Mucosa of gallbladder (tissue), 1 donor: Measurements from ENCODE around the gene ALDH3A2. TPM values are rescaled to one million over a fixed set of nuclear protein-coding genes. Genes with fewer than 3 reads are reported as not detected.
"Not testable (repeated sequence)": the region's sequence is repeated elsewhere in the genome, so short reads cannot be mapped to it uniquely, and the experiment has no call there.

Experiments used
- DNase-seq: peaks from one replicate; pipeline ENCODE4 v3.0.0-alpha.2; 2020; ENCODE audit warnings: low spot score
- total RNA-seq: library from RNA; stranded (reverse); gene quantifications from one replicate; pipeline ENCODE4 v1.2.1, GENCODE V29; 2021
- donor health status: DM: no; HTN: no; CAD: no.

Gene ALDH3A2
- total RNA-seq, 1 donor from 2014 or later = 373 TPM

DNA sequence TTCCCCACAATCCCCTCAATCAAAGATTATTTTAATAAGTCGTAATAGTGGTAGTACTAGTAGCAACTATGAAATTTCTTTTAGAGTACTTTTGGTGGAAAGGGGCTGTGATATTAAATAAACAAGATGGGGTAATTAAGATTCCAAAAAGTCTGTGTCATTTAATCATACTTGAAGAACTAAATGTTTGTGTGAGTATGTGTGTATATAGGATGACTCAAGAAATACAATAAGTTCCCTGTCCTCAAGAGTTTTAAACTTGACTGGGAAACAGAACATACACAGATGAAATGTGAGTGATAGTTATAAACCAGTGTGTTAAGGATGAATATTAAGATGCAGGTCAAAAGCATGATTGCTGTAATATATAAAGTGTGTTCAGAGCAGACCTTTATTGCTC is 2.3 kb downstream of the ALDH3A2 start:
- no peak for DNase-seq

DNA sequence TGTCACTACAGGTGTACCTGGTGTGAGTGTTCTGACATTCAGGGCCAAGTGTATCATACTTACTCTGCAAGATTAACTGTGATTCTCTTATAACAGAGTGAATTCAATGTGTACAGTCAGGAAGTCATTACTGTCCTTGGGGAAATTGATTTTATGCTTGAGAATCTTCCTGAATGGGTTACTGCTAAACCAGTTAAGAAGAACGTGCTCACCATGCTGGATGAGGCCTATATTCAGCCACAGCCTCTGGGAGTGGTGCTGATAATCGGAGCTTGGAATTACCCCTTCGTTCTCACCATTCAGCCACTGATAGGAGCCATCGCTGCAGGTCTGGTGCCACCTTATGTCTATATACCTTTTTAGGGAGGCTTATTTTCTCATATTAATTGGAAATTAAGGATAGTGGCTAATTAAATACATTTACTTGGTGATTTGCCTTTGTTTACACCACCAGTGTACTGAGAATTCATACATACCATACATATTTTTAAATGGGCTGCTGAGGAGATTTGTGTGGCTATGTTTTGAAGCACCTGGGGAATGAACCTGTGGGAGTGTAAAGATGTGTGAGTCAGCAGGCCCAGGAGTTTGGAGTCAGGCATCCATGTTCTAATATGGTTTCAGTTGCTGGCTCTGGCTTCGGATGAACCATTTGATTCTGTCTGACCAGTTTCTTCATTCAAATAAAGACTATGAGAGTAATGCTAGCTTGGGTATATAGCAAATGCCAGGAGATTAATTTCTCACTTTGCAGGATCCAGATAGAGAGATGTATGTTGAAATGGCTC is 3.1 kb downstream of the ALDH3A2 start:
- peak; percentile 43 for DNase-seq

DNA sequence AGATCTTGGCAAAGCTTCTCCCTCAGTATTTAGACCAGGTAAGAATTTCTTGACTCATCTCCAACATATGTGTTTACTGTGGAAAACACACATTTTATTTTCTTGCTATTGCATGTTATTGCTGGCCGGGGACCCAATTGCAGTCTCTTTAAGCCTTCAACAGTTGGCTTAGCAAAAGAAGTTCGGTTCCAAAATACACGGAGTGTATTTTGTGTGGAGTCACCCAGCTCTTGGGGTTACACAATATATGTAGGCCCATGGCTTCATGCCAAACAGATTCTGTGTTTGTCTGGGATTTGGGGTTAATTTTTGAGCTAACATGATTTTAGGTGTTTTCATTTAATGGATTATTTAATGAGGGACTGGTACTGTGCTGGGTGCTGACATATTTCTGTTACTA is 4.0 kb downstream of the ALDH3A2 start:
- no peak for DNase-seq

DNA sequence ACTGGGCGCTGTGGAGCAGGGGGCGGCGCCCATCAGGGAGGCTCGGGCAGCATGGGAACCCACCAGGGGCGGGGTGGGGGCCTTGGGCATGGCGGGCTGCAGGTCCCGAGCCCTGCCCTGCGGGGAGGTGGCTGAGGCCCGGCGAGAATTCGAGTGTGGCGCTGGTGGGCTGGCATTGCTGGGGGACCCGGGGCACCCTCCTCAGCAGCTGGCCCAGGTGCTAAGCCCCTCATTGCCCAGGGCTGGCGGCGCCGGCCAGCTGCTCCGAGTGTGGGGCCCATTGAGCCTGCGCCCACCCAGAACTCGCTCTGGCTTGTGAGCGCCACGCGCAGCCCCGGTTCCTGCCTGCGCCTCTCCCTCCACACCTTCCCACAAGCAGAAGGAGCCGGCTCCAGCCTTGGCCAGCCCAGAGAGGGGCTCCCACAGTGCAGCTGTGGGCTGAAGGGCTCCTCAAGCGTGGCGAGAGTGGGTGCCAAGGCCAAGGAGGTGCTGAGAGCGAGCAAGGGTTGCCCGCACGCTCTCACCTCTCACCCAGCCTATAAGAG is 5.9 kb downstream of the ALDH3A2 start:
- no peak for DNase-seq

DNA sequence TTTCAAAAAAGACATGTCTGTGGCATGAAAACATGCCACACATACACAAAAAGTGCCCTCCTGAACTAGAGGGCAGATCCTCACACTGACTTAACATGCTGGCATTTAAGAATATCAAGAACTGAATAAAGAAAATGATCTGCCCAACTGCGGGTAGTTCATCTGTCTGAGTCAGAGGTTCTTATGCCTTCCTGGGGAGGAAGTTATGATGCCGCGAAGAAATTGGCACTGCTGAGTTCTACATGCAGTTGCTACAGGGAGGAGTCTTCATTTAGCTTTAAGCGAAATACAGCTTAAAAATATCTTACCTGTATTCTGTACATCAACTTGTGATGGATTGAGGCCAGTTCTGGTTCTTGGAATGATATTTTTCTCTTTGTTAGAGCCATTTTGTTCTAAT is 6.3 kb downstream of the ALDH3A2 start:
- DNase-seq = no peak

DNA sequence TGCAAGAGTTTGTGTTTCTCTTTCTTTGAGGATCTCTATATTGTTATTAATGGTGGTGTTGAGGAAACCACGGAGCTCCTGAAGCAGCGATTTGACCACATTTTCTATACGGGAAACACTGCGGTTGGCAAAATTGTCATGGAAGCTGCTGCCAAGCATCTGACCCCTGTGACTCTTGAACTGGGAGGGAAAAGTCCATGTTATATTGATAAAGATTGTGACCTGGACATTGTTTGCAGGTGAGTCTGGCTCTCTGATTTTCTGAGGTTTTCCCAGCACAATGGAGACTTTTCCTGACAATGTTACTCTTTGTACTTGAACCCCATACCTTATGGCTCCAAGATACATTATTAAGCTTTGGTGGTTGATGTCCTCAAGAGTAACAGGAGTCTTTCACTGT is 7.8 kb downstream of the ALDH3A2 start:
- no peak for DNase-seq

DNA sequence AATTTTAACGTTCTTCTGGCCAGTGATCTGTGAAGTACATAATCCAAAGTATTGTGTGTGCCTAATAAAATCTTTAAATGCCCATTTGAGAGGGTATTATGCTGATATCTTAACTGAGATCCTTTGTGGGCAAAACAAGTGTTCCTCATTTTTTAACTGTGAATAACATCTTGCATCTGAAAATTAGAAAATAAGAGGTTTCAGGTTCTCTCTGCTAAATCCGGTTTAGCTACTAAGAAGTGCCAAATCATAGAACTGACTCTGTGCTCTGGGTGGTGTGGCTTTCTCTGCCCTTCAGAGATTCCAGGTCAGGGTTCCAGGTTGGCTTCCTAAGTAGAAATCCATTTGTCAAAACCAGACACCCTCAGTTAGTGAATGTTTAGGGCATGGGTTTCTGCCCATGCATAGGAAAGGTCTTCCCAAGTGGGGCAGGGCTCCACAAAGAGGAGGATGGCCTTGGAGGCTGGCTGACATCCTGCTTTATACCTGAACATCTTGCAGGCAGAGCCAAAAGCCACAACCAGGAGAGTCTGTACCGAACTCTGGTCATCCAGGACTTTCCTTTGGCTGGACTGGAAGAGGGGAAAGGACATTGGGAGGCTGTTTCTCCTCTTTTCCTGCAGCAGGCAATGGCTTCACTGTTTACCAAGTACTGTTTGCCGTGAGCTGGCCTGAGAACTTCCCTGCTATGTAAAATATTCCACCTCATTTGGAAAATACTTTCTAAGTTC is 8.5 kb downstream of the ALDH3A2 start:
- no peak for DNase-seq

DNA sequence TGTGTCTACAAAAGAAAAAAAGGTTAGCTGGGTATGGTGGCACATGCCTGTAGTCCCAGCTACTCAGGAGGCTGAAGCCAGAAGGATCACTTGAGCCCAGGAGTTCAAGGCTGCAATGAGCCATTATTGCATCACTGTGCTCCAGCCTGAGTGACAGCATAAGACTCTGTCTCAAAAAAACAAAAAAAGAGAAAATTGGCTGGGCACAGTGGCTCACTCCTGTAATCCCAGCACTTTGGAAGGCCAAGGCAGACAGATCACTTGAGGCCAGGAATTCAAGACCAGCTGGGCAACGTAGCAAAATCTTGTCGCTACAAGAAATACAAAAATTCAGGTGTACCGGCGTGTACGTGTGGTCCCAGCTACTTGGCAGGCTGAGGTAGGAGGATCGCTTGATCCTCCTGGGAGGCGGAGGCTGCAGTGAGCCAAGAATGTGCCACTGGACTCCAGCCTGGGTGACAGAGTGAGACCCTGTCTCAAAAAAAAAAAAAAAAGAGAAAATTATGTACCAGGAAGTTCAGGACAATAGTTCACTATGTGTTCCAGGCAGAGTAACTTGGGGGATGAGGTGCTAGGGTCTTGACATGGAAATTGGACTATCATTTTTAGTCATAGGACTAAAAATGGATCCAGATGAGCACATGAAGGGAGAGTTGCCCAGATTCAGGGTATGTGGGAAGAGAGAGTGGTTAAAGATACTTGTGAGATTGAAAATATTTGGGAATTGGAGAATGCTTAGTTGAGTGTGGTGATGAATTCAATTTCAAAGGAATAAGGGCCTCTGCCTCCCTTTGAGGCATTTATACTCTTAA is 11.0 kb downstream of the ALDH3A2 start:
- DNase-seq = no peak

DNA sequence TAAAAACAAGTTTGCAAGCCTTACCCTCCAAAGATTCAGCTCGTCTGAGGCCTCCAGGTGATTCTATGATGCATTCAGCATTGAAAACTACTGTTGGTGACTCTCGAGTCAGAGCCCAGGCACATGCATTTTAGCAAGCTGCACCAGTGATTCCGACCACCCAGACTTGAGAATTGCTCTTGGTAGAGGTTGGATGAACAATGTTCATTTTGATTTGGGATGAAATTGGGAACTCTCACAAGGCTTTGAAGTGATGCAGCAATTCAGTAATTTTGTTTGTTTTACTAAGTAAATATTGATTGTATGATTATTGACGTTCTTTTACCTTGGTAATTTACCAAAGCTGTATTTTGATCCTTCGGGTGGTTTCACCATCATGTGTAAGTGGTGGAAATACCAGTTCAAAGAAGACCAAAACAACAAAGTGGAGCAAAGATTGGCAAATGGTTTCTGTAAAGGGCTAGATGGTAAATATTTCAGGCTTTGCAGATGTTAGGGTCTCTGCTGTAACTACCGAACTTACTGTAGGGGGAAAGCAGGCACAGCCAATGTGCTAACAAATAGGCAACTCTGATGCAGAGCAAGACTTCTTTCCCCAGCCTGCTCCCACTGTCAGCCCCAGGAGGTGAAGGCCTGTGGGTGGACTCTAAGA is 11.8 kb downstream of the ALDH3A2 start:
- no peak for DNase-seq

DNA sequence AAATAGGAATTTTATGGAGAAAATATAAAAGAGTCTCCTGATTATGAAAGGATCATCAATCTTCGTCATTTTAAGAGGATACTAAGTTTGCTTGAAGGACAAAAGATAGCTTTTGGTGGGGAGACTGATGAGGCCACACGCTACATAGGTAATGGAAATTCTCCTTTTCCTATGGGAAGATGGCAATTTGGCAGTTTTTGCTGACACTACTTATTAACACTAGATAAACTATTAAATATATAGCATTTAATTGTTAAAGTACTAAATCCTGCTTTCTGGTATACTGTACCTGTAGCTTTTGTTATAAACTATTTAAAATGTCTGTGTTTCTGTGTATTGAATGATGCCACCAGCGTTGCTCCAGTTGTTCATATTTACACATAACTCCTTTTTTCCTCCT is 12.6 kb downstream of the ALDH3A2 start:
- DNase-seq = no peak

DNA sequence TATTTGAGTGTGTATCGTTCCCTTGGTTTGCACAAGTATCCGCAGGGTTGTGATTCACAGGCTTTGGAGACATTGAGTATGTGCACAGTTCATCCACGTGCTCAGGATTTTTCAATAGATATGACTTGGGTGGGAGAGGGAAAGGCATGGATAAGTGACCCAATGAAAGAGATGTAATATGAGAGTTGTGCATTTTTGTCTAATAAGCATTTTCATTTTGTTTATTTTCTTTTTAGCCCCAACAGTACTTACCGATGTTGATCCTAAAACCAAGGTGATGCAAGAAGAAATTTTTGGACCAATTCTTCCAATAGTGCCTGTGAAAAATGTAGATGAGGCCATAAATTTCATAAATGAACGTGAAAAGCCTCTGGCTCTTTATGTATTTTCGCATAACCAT is 14.5 kb downstream of the ALDH3A2 start:
- DNase-seq = no peak

DNA sequence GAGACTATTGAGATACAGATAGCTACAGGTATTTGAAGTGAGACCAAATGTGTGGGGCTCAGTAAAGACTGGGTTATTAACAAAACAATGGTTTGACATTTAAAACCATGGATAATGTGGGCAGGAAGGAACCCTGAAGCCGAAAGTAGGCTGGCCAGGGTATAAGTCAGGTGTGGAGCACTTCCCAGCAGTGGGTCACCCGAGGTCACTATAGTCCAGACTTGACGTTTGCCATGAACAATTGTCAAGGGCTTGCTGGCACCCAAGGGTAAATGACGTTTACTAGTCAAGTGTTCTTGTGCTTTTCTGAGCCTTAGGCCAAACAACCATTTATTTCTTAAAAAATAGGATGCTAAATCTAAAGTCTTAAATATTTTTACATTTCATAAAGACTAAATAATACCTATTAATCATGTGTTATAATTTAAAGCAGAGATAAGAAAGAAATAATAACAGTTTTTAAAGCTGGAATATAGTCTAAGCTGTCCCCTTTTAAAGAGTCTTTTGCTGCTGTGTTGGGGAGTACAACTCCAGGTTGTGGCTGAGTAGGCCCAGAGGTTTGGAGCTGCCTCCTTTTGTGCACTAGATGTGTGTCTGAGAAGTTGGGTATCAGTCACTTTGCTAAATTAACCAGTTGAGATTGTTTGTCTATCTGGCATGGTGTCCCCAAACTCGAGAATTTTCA is 15.7 kb downstream of the ALDH3A2 start:
- no peak for DNase-seq

DNA sequence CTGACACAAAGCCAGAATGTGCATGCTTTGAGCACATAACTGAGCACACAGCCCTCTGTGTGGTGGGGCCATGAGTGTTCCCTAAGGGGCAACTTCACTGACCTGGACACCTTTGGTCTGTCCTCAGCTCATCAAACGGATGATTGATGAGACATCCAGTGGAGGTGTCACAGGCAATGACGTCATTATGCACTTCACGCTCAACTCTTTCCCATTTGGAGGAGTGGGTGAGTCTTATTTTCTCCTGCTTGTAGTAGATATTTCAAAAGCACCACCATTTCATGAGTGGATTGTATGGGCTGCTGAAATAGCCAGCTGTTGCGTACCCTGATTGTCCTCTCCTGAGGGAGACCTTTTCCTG is 16.2 kb downstream of the ALDH3A2 start:
- DNase-seq = no peak

DNA sequence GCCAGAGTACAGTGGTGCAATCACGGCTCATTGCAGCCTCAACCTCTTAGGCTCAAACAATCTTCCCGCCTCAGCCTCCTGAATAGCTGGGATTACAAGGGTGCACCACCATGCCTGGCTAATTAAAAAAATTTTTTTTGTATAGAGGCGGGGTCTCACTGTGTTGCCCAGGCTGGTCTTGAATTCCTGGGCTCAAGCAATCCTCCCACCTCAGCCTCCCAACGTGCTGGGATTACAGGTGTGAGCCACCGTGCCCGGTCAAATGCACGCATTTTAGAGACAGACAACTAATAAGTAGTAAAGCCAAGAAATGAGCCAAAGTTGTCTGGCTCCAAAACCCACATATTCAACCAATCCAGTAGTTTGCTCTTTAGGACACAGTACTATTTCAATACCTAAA is 21.1 kb downstream of the ALDH3A2 start:
- DNase-seq = not testable (repeated sequence)

DNA sequence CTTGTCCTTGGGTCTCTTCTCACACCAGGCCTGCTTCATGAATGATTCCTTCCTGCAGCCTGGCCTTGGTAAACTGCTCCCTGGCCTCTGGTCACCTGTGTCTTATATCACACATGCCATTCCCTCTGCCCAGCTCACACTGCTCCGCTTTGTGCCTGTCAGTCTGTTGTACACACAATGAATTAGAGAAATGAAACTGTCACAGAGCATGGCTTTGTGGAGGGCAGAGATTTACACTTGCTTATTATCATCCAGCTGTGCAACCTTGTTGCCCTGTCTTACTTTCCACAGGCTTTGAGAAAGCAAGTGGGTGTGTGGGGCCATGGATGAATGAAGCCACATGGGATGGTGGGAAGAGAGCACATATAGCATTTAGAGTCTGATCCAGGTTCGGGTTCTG is 22.4 kb downstream of the ALDH3A2 start:
- no peak for DNase-seq

DNA sequence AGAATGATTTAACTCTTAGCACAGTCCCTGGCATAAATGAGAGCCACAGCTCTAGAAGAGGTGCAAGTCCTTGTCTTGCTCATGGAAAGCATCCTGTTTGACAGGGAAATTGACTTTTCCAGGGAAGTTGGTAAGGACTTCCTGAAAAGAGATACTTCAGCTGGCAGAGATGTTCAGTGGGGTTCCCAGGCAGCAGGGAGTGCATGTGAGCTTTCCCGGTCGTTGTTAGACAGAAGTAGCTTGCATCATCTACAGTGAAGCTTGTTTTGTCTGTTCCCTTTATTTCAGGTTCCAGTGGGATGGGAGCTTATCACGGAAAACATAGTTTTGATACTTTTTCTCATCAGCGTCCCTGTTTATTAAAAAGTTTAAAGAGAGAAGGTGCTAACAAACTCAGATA is 22.9 kb downstream of the ALDH3A2 start:
- DNase-seq = no peak

DNA sequence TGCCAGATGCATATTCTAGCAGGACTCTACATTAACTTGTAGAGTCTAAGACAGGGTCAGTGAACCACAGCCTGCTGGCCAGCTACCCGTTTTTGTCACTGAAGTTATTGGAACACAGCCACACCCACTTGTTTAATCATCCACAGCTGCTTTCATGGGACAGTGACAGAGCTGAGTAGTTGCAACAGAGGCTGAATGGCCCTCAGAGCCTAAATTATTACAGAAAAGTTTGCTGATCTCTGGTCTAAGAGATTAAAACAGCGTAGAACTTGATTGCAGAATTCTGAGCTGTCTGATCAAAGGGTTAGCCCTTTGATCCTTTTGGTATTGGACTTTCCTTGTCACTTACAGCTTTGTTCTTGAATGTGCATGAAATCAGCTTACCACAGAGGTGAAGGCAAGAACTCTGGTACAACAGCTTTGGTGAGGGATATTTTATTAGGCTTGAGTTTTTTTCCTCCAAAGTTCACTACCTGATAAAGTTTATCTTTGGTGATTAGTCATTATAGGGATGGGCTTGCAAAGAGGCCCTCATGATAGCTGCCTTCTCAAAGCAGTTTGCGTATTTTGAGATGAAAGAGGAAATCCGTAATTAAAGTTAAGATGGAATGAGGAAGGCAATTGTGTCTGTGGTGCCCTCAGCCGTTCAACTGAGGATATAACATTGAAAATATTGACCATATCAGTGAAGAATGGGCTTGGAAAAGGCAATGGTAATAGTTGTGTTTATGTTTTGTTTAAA is 23.6 kb downstream of the ALDH3A2 start:
- peak; percentile 64 for DNase-seq

DNA sequence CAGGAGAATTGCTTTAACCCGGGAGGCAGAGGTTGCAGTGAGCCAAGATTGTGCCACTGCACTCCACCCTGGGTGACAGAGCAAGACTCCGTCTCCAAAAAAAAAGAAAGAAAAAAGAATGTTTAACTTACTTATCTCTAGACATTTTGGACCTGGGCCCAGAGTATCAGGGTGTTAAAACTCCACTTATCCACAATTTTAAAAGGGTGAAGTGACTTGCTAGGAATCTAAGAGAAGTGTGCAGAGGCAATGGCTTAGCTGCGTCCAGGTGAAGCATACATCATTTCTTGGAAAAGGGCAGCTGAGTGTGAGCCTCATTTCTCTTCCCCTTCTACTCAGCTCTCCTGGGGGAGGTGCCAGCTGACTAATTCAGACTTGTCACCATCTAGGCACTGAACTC is 25.1 kb downstream of the ALDH3A2 start:
- no peak for DNase-seq

DNA sequence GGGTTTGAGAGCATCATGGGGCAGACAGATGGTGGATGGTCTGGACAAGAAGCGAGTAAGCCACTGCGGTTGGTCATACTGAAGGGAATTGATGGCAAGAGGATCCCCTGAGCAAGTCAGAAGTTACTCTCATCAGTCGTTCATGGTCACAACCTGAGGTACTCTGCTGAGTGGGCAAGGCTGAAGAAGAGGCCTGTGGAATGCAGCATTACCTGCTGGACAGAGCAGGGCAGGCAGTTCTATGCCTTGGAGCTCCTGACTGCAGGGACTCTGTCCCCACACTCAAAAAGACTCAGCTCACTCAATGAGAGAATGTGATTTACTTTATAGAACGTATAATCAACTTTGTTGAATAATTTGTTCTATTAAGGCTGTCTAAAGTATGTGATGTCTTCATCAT is 28.3 kb downstream of the ALDH3A2 start:
- DNase-seq = no peak

DNA sequence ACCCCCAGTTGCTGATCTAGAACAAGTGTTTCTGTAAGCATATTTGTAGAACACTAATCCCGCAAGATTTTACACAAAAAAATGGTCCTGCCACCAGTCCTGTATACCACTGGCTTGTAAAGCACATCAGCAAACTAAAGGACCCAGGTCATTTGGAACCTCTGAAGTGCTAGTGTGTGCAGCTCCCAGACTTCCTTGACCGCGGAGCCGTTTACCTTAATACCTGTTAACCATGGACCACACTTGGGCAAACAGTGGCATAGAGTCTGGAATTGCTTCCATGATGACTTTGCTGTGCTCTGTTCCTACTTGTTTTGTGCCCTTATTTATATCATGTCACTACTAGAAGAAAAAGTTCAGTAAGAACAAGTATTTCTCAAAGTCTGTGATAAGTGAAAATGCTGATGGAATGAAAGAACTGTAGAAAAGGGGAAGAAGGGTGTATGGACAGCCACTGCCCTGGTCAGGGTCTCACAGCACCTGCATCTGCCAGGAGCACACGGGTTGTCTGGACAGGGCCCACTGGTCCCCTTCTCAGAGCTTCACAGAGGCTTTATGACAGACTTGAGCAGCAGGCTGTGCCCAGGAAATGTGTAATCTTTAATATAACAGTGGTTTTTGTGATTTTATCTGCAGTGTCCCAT is 29.3 kb downstream of the ALDH3A2 start:
- no peak for DNase-seq
